ENCODE data around the gene WDR91. TPM values are rescaled to one million over a fixed set of nuclear protein-coding genes. Genes with fewer than 3 reads are reported as not detected.
"Not testable (repeated sequence)": the region's sequence is repeated elsewhere in the genome, so short reads cannot be mapped to it uniquely, and the experiment has no call there.

Gene WDR91
- total RNA-seq, 1 donor from 2014 or later: 11.5 TPM

GRCh38 chr7:135174941-135175340 is 36.4 kb downstream of the WDR91 start:
- Mint-ChIP-seq H3K4me3 (ENCODE audit: unreplicated experiment) (no peak overlapping the region), H3K27ac (ENCODE audit: unreplicated experiment) (no peak overlapping the region), H3K4me1 (ENCODE audit: unreplicated experiment) (peaks cover 8% of the 10 kb centered on the region), H3K36me3 (ENCODE audit: low read depth, unreplicated experiment) (peaks cover 8% of the 10 kb centered on the region), H3K9me3 (ENCODE audit: unreplicated experiment) (no peaks in the 10 kb centered on the region), H3K27me3 (ENCODE audit: unreplicated experiment) (peaks cover 3% of the 10 kb centered on the region)
- TF ChIP-seq CTCF (IDR thresholded peaks at IDR 0.05; ENCODE audit: unreplicated experiment): no peak
- no peak for DNase-seq (ENCODE audit: low spot score)

GRCh38 chr7:135173916-135174315 is 37.4 kb downstream of the WDR91 start:
- H3K9me3 Mint-ChIP-seq (ENCODE audit: unreplicated experiment); DNase-seq (ENCODE audit: low spot score); H3K27ac Mint-ChIP-seq (ENCODE audit: unreplicated experiment); H3K4me3 Mint-ChIP-seq (ENCODE audit: unreplicated experiment); H3K27me3 Mint-ChIP-seq (ENCODE audit: unreplicated experiment): not testable (repeated sequence)
- H3K36me3 Mint-ChIP-seq (ENCODE audit: low read depth, unreplicated experiment): peaks cover 11% of the 10 kb centered on the region
- H3K4me1 Mint-ChIP-seq (ENCODE audit: unreplicated experiment): peaks cover 18% of the 10 kb centered on the region

GRCh38 chr7:135171581-135172291 is 39.6 kb downstream of the WDR91 start:
- not testable (repeated sequence) for H3K9me3 Mint-ChIP-seq (ENCODE audit: unreplicated experiment); DNase-seq (ENCODE audit: low spot score)
- H3K27ac Mint-ChIP-seq (ENCODE audit: unreplicated experiment): peak overlapping the region; percentile 91
- H3K27me3 Mint-ChIP-seq (ENCODE audit: unreplicated experiment): peaks cover 24% of the 10 kb centered on the region
- H3K36me3 Mint-ChIP-seq (ENCODE audit: low read depth, unreplicated experiment): peaks cover 20% of the 10 kb centered on the region
- H3K4me3 Mint-ChIP-seq (ENCODE audit: unreplicated experiment): peak overlapping the region; percentile 82
- peaks cover 37% of the 10 kb centered on the region for H3K4me1 Mint-ChIP-seq (ENCODE audit: unreplicated experiment)

GRCh38 chr7:135170998-135171481 is 40.3 kb downstream of the WDR91 start:
- Mint-ChIP-seq H3K4me1 (ENCODE audit: unreplicated experiment) (peaks cover 42% of the 10 kb centered on the region), H3K4me3 (ENCODE audit: unreplicated experiment) (peak overlapping the region; percentile 82), H3K27me3 (ENCODE audit: unreplicated experiment) (peaks cover 26% of the 10 kb centered on the region), H3K36me3 (ENCODE audit: low read depth, unreplicated experiment) (peaks cover 27% of the 10 kb centered on the region), H3K27ac (ENCODE audit: unreplicated experiment) (peak overlapping the region; percentile 91)
- not testable (repeated sequence) for H3K9me3 Mint-ChIP-seq (ENCODE audit: unreplicated experiment); DNase-seq (ENCODE audit: low spot score)

GRCh38 chr7:135170274-135170997 is 40.9 kb downstream of the WDR91 start, which contains the start of gene CYREN:
TSS of gene CYREN (minus strand) at chr7:135170707. CDS start at chr7:135168922, 1,785 bp downstream.
- H3K4me3 Mint-ChIP-seq (ENCODE audit: unreplicated experiment): peak within 1 kb of the TSS; percentile 95
- peaks cover 26% of the 10 kb centered on the region for H3K27me3 Mint-ChIP-seq (ENCODE audit: unreplicated experiment)
- peaks cover 33% of the 10 kb centered on the region for H3K36me3 Mint-ChIP-seq (ENCODE audit: low read depth, unreplicated experiment)
- H3K27ac Mint-ChIP-seq (ENCODE audit: unreplicated experiment): peak within 1 kb of the TSS; percentile 91
- DNase-seq (ENCODE audit: low spot score): peak; percentile 94
- H3K4me1 Mint-ChIP-seq (ENCODE audit: unreplicated experiment): peaks cover 42% of the 10 kb centered on the region
- TF ChIP-seq CTCF (IDR thresholded peaks at IDR 0.05; ENCODE audit: unreplicated experiment): peak; percentile 43
- H3K9me3 Mint-ChIP-seq (ENCODE audit: unreplicated experiment): no peaks in the 10 kb centered on the region

GRCh38 chr7:135169964-135170273 is 41.4 kb downstream of the WDR91 start:
- Mint-ChIP-seq H3K27ac (ENCODE audit: unreplicated experiment) (peak overlapping the region; percentile 89), H3K4me1 (ENCODE audit: unreplicated experiment) (peaks cover 42% of the 10 kb centered on the region), H3K4me3 (ENCODE audit: unreplicated experiment) (peak overlapping the region; percentile 95), H3K27me3 (ENCODE audit: unreplicated experiment) (peaks cover 26% of the 10 kb centered on the region), H3K36me3 (ENCODE audit: low read depth, unreplicated experiment) (peaks cover 38% of the 10 kb centered on the region), H3K9me3 (ENCODE audit: unreplicated experiment) (no peaks in the 10 kb centered on the region)
- TF ChIP-seq CTCF (IDR thresholded peaks at IDR 0.05; ENCODE audit: unreplicated experiment): no peak
- DNase-seq (ENCODE audit: low spot score): no peak

Measured in endothelial cell (in vitro differentiated cells).